IPS-NIHi7 (cell line): ENCODE results near the gene ACTN4.

Source experiments
- DNase-seq: peaks from one replicate; pipeline ENCODE4 v3.0.0; 2012; ENCODE audit warnings: mixed read lengths; ENCODE audit errors: extremely low spot score

ACTN4 gene

GRCh38 chr19:38695832-38696728 lies 48.6 kb downstream of the ACTN4 start:
- DNase-seq, result no peak

GRCh38 chr19:38696729-38697055 lies 49.2 kb downstream of the ACTN4 start:
- DNase-seq, result no peak

DNA sequence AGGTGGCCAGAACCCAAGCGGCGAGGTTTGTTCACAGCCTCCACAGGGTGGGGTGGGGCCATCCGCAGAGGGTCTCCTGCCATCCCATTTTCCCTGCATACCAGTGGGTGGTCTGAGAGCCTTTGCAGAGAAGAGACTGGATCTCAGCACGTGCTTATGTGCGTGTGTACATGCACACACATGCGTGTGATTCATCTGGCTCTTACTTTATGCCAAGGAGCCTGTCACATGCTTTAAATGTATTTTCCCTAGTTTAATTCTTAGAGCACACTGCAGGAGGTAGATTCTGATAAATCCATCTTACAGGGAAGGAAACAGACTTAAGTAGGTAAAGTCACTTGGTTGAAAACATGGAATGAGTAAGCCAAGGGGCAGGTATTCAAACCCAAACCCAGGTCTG lies 49.7 kb downstream of the ACTN4 start:
- no peak for DNase-seq

GRCh38 chr19:38697641-38698071 lies 50.2 kb downstream of the ACTN4 start:
- no peak for DNase-seq

DNA sequence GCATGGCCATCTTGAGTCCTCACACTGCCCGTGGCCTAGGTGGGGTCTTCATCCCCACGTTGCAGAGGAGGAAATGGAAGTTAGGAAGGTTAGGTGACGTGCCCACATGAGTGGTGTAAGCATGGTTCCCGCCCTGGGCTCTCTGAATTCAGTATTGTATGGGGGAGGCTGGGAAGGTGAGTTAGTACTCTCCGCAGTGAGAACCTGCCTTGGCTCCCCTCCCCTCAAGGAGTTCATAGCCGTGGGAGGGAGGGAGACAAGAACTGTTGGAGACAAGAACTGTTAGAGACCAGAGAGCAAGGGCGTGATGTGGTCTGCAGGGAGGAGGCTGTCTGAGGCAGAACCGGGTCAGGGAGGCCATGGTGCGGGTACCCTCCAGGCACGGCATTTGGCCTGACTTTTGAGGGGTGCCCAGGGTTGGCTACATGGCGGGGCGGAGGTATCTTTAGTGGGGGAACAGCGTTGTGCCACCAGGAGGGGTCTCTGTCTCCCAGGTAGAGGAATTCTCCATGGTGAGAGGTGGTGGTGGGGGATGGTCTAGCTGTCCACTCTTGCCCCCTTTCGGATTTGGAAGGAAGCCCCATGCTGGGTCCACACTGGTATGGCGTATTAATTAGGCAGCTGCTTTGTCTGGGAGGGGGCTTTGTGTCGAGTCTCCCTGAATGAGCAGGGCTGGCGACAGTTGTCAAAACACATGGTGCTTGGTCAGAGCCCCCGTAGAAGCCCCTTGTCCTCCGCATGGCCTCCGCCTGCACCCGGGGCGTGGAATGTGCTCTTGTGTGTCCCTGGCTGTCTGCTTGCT lies 51.0 kb downstream of the ACTN4 start:
- DNase-seq, result no peak

DNA sequence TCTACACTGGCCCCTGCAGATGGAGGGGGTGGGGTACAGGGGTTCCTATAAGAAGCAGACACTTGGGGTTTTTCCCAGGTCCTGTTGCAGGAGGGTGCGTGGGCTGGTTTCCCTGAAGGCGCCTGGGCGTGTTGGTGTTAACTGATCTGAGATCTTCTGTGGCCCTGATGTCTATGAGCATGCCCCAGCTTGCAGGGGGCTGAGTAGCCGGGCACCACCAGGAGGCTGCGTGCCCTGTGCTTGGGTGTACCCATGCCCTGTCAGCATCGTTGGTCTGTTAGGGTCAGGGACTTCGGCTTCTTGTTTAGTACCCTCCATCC lies 51.5 kb downstream of the ACTN4 start:
- DNase-seq, result no peak

- DNase-seq, result no peak
Observed at GRCh38 chr19:38699647-38700349, 52.3 kb downstream of the ACTN4 start.

- DNase-seq, result no peak
Observed at GRCh38 chr19:38700350-38700901, 53.0 kb downstream of the ACTN4 start.

- DNase-seq, result no peak
Observed at GRCh38 chr19:38700902-38701454, 53.5 kb downstream of the ACTN4 start.

GRCh38 chr19:38701455-38702063 lies 54.1 kb downstream of the ACTN4 start:
- no peak for DNase-seq

GRCh38 chr19:38702278-38702677 lies 54.8 kb downstream of the ACTN4 start:
- DNase-seq, result no peak

DNA sequence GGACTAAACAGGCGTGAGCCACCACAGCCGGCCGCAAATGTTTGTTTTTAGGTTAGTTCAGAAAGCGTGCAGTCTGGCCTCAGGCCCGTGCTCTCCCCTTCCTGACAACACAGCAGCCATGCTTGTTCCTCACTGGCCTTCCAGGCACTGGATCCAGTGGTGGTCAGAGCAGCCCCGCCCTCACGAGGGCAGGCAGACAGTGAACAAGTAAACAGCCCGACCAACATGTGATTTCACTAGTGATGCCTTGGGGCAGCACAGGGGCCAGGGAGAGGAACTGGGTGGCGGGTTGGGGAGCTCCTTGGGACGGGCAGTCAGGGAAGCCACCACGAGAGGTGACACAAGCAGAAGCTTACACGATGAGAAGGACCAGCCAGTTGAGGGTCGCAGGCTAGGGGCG lies 56.1 kb downstream of the ACTN4 start:
- DNase-seq, result no peak

DNA sequence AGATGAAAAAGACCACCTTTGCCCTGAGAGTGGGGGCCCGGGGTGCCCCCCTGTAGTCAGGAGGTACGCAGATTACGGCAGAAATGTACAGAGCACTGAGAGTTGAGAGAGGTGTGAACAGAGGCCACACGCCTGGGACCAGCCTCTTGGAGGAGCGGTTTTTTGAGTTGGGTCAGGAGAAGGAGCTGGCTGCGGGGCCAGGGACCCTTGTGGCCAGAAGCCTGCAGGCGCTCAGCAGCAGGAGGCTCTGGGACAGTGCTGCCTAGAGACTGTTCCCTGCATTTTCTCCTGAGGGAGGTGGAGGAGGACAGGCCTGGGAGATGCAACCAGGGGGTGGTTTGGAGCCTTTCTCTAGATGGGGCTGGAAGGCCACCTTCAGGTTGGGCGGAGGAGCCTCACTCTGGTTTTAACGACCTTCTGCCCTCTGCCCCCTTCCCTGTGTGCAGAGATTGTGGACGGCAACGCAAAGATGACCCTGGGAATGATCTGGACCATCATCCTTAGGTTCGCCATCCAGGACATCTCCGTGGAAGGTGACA lies 57.1 kb downstream of the ACTN4 start:
- no peak for DNase-seq

DNA sequence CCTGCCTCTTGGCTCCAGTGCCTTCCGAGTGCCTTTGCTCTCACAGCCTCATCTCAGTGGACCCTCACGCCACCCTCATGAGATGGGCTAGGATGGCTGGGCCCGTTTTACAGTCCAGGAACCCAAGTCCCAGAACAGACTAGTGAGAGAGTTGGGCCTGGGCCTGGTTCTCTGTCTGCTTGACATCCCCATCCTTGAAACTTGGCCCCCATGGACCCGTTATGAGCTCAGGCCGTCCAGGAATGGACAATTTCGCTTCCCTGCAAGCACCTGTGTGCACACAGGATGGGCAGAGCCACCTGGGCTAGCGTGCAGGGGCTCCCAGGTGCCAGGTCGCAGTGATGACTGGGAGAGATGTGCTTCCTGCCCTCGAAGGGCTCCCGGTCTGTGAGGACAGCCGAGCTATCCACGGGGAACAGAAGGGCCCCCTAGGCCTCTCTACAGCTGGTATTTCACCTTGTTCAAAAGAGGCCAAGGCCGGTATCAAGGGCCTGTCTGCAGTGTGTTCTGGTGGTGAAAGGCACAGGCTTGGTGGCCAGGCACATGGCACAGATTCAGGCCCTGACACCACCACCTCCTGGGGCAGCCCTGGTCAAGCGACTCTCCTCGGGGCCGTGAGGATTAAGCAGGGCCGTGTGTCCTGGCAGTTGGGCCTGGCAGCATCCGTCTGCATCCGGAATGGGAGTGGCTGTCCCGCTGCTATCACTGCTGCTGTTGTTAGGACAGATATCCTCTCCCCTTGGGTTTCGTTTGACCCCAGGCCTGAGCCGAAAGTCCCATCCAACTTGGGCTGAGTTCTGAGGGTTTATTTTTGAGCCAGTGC lies 58.0 kb downstream of the ACTN4 start:
- no peak for DNase-seq

- DNase-seq, result no peak
Observed at GRCh38 chr19:38706792-38707511, 59.5 kb downstream of the ACTN4 start.

DNA sequence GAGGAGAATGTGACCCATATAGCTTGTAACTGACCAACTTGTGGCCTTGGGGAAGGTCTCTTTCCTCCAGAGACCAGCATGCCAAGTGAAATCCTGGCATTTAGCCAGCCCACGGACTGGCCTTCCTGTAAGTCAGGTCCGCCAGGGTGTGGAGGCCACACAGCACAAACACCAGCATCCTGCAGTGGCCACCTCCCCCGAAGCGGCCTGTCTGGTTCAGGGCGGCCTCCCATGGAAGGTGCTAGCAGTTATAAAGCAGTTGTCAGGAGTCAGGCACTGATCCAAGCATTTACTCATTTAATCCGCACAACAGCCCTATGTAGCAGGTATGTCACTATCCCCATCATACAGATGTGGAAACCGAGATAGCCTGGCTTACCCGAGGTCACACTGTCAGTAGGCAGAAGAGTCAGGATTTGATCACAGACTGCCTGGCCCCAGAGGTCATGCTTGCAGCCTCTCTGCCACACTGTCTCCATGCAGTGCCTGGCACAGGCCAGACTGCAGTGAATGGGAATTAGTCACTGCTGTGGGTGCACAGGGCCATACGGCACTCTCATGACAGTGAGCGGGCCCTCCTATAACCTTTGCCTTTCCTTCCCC lies 60.2 kb downstream of the ACTN4 start:
- DNase-seq, result no peak

- DNase-seq, result no peak
Observed at GRCh38 chr19:38708413-38709024, 61.1 kb downstream of the ACTN4 start.

DNA sequence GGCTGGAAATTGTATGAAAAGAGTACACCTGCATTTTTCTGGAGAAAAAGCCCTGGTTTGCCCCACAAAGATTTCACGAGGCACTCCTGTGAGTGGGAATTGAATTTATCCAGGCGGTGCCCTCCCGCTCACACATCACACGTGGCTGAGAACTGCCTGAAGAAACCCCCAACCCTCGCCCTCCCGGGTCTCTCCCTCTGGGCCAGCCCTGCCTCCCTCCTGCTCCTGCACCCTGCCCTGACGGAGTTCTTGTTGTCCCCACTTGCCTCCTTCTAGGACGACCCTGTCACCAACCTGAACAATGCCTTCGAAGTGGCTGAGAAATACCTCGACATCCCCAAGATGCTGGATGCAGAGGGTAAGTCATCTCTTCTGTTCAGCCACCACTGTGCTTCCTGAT lies 61.7 kb downstream of the ACTN4 start:
- no peak for DNase-seq
